NCI-H524 treated with DMSO at 0.1 percent for 48 hours (cell line): ENCODE results near the gene SMARCA2.
A peak's percentile ranks its signal among the peaks of the same experiment; 100 is the strongest.

Experiments
- DNase-seq: peaks from one replicate; lab custom pipeline; 2025; lab: John Stamatoyannopoulos, UW

Gene SMARCA2

DNA sequence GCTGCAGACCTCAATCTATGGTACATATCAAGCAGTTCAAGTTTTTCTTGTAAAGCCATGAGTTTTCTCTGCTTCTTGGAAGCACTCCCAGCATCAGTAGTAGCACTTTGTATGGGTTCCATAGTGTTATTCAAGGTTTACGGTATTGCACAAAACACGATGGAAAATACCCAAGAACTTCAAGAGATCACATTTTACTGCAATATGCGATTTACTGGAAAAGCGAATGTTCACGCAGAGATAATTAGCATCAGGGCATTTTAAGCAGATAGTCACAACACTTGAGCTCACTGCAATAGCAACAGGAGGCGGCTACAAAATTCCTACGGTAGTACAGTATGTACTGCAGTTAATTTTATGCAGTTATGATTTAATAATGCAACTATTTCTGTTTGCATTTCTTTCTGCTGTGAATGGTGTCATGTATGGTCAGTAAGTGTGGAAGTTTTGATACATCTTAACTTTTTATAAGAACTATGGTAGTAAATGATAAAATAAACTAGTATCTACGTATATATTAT lies 200.8 kb downstream of the SMARCA2 start:
- no peak for DNase-seq

DNA sequence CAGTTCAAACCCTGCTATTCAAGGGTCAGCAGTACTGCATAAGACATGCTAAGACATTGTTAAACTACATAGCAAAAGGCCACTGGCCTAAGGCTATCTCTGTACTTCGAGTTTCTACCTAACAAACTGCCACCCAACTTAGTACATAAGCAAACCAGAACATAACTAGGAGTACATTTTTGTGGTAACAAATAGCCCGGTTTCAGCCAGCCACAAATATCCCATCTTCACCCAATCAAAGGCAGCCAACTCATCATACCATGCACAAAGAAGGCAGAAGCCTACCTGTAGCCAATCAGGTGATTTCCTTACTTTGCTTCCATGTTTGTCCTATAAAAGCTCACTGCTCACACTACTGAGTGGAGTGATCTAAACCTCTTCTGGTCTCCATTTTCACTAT lies 201.4 kb downstream of the SMARCA2 start:
- no peak for DNase-seq

DNA sequence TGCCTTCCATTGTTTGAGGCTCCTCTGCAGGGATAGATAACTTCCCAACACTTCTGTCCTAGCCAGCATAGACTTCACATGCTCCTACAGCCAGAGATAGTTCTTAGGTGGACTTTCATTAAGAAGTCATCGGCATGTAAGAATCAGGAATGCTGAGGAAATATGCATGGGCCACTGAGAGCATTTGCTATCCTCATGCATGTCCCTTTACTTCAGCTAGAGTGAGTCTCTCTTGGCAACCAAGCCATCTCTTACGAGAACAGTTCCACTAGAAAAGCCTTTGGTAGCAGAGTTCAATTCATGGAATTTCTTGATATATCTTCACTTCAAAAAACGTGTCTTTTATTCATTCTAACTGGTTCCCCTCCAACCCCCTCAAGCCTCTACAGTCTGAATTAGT lies 202.4 kb downstream of the SMARCA2 start:
- no peak for DNase-seq

DNA sequence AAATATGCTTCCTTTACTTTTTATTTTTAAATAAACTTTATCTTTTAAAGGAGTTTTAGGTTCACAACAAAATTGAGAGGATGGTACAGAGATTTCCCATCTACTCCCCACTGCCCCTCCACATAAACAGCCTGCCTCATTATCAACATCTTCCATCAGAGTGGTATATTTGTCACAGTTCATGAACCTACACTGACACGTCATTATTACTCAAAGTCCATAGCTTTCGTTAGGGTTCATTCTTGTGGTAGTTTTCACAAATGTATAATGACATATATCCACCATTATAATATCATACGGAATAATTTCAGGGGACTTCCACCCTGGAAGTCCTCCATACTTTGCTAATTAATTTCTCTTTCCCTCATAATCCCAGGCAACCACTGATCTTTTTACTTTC lies 204.9 kb downstream of the SMARCA2 start:
- DNase-seq: no peak

DNA sequence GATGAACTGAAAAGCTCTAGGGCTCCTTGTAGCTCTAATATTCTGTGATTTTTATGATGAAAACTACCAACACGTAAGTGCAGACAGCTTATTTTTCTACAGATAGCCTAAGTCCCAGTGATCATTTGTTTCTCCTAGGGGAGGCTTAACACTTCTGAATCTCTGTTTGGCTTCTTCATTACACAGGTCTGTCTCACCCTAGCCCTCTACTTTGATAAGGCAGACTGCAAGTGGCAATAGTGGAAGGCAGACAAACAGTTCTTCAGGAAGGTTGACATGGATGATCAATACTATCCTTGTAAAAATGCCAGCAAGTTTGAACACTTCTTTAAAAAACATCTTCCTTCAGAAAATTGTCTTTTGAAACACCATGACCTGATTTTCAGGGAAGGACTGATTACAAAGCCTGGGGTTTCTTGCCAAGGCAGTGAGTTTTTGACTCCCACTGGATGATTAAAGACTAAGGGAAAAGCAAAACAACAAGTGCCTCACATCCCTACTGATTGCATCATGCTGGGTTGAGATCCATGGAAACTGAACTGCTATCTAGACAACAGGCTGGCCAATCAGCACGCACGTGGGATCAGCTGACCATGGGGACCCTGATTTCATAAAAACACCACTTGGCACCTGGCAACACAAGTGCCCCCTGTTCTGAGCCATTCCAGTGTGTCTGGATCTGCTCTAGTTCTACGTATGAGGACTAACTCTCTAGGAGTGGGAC lies 212.2 kb downstream of the SMARCA2 start:
- DNase-seq: no peak

DNA sequence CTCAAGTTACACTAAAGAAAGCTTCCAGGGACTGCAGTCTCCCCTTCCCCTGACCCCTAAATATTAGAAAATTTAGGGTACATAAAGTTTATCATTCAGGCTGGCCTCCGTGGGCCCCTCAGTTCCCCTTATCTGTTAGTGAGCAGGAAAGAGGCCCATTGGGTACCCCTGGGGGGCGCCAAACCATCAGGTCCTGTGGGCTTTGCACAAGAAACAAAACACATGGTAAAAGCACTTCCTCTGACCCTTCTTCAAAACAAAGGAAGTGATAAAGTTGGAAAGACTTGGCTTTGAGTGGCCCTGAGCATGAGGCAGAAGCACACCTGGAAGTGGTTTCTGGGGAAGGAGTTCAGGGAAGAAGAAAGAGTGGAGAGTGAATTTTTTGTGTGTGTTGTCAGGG lies 213.0 kb downstream of the SMARCA2 start:
- DNase-seq: no peak

DNA sequence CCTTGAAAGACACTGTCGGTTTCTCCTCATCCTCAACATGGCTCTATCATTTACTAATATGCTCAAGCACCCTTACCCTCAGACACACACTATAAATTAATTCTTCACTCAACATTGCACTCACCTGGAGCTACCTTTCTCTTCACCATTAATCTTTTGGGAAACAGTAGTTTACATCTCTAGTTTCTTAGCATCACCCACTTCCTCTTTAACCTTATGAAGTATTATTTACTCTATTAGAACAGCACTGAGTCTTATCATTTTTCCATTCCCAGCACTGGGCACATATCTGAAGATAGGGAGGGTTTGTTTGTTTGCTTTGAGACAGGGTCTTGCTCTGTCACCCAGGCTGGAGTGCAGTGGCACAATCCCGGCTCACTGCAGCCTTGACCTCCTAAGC lies 213.5 kb downstream of the SMARCA2 start:
- DNase-seq: no peak

DNA sequence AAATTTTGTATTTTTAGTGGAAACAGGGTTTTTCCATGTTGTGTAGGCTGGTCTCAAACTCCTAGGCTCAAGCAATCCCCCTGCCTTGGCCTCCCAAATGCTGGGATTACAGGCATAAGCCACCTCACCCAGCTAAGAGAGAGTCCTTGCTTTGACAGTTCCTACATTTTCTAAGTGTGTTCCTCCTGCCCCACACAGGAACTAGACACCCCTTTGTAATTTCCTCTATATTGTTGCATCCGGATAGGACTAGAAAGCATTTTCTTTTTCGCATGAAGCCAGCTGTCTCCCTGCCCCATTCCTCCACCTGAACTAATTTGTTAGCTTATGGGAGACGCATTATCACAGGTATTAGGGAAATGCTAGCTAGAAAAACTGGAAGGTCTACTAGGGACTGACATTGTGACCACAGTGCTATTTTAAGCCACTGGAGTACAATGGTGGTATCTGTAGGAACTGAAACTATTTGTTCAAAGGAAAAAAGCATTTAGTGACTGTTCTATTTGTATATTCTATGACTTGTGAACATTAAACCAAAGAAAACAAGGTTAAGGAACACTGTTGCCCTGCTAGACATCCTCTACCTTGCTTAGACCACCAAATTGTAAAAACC lies 214.1 kb downstream of the SMARCA2 start:
- no peak for DNase-seq

DNA sequence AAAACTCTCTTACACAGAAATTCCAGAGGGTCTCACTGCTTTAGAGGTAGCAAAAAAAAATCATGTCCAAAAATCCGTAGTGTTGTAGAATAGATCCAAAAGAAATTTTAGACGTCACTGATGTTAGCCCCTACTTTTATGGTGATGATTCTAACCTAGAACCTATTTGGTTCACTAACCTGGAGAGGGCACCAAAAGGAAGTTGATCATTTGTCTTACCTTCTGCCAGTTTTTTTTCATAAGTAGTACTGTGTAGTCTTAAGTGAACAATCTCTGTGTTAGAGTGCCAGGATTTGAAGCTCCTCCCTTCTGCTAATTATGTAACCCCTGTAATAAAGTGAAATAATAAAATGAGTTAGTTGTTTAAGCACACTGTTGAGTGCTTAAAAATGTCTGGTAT lies 215.2 kb downstream of the SMARCA2 start:
- no peak for DNase-seq

DNA sequence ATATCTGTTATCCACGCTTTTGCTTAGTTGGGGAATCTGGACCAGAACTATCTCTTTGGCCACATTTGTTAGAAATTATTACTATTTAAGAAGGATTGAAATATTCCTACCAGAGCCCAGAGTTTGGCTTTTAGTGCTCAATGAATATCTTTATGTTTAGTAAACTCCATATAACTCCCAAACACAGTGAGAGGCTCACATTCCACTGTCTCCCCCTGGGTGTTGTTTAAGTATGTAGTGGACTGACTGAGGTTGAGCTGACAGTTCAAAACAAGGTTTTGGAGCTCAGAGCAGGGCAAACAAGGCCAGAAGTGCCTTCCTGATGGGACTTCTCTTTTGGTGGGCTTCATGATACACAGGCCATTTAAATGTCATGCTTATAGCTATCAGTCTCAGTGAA lies 216.0 kb downstream of the SMARCA2 start:
- no peak for DNase-seq

DNA sequence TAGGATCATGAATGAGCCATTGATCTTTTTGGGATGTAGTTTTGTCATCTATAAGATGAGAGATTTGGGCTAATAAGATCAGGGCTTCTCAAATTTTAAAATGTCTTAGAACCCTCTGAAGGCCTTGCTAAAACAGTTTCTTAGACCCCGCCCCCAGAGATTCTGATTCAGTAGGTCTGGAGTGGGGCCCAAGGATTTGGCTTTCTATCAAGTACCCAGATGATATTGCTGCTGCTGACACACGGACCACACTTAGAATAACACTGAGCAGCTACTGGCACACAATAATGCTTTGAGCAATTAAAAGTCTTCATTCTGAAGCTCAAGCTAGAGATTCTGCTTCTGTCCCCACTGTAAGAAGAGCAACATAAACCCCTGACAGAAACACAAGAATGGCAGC lies 216.7 kb downstream of the SMARCA2 start:
- DNase-seq: no peak

DNA sequence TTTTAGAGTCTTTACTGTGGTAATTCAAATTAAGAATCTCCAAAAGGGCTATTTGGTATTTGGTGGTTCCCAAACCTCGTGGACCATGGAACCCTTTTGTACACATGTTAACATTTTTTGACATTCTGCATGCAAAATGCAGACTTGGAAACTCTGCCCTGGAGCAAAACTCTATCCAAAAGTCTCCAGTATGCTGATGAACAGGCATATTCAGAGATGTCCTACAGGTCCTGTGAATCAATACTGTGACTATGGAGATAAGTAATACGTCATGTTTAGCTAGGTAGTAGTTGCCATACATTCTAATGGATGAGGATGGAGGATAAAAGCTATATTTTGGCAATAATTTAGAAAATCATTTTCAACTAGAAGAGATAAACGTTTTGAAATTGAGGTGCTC lies 218.1 kb downstream of the SMARCA2 start:
- no peak for DNase-seq

DNA sequence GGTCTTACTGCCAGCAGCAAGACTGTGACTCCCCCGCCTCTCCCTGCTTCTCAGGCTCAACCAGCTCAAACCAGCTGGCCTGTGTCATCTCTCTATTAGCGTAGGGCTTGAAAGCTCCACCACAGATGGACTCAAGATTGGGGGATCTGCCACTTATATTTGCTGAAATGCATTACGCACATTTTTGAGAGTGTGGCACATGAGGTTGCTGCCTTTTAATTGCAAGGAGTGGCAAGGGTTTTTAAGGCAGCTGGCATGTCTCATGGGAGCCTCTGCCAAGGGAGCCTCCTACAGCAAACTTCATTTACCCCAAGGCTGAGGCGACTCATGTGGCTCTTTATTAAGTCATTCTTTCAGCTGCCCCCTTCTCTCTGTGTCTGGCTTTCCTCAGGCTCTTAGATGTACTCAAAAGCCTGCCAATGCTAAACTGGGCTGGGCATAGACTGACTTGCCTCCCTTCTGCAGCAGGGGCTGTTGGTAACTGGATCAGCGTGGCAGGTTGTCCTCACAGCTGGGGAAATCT lies 219.3 kb downstream of the SMARCA2 start:
- DNase-seq: peak; percentile 99

DNA sequence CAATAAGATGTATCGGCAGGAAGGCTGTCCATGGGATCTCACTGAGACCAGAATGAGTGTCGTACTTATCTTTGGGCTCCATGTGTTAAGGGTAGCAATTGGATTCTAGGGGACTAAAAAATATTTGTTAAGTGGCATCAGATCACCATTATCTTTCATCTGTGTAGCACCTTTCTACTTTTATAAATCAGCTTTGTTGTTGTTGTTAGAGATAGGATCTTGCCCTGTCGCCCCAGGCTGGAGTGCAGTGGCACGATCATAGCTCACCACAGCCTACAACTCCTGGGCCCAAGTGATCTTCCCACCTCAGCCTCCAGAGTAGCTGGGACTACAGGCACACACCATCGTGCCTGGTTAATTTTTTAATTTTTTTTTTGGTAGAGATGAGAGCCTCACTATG lies 220.5 kb downstream of the SMARCA2 start:
- no peak for DNase-seq

DNA sequence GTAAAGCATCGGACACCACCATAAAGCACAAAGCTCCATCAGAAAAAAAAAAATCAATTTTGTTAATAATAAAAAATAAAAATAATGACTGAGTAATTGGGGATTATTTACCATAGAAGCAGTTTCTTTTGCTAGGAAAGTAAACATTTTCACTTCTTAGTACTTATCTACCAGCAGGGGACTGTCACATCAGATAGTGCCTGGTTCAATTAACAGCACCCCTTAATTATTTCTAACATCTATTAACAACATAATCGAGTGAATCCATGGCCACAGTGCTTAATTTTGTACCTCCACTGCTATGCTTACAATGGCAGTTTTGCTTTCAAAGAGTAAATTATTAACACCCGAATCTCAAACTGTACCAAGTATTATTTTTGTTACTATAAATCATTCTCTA lies 221.7 kb downstream of the SMARCA2 start:
- no peak for DNase-seq

DNA sequence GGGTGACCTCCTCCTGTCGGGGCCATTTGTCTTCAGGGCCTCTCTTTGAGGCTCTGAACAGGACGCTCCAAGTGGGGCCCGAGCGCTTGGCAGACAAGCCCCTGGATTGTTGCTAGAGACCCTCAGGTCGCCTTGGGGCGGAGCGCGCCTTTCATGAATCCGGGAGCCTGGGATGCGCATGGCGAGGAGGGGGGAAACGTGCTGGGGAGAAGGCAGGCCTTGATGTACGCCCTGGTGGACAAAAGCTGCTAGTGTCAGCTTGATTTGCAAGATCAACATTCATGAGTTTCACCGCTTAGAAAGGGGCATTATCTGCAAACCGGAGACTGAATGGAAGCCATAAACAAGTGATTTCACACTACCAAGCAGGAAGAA lies 226.3 kb downstream of the SMARCA2 start:
- no peak for DNase-seq

DNA sequence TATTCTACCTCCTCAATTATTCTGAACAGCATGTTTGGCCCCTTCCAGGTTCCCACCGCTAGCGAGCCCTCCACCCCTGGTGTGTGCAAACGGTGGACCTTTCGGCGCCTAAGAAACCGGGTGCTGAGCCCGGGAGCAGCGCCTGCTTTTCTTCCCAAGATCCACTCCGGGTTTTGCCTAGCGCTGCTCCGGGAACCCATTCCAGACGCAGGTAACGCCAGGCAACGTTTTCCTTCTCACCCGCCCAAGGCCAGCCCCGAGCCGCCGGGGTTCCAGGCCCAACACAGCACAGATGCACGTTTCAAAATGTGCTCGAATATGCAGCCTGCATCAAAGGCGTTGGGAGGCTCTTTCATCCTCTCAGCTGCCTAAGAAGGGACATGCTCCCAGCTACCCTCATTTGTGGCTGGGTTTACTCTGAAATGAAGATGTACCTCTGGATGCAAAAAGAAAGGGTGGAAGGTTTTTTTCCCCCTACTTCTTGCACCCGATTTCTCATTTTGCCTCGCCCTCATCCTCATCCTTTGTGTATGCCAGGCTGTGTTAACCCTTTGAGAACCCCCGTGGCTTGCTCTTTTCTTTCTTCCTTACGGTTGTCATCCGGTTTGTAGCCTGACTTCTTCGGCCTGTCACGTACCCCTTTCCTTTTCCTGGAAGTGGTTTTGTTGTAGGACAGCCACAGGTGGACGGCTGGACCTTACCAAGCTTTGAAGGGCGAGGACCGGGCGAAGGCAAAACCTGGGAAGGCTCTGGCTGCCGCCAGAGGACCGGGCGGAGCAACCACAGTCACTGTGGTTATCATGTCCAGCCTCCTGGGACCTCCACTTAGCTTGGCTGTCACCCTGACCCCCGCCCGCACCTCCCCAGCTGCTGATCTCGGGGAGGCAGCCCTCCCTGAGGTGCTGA lies 226.9 kb downstream of the SMARCA2 start:
- peak; percentile 47 for DNase-seq

DNA sequence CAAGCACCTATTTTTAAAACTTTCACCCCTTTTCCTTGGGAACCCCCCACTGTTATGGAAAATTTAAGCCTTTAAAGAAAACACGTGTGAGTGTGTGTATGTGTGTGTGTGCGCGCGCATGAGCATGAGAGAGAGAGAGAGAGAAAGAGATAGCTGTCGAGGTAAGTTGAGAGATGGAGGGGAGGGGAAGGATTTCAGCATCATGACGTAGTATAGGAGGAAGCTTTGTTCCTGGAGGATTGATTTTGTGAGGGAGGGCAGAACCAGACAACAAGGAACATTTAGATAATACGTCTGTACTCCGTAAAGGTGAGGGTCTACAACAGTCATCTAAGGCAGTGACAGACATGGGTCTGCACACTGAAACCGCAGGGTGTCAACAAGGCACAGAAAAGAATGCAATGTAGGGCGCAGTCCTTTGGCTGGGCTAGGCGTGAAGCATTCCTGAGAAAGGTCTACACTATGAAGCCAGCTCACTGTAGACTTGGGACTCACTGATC lies 227.7 kb downstream of the SMARCA2 start:
- no peak for DNase-seq
